Stimulated activated naive CD4-positive, alpha-beta T cell (primary cell): ENCODE measurements around the gene TSPAN17.
A peak's percentile ranks its signal among the peaks of the same experiment; 100 is the strongest.
"Not testable (repeated sequence)": the region's sequence is repeated elsewhere in the genome, so short reads cannot be mapped to it uniquely, and the experiment has no call there.

ENCODE experiments used
- DNase-seq, 6 experiments: peaks; one replicate each; lab custom pipeline; 2025; lab: John Stamatoyannopoulos, UW

The TSPAN17 gene

GRCh38 chr5:176647030-176647842, at the start of gene TSPAN17:
Gene TSPAN17 (plus strand): TSS chr5:176647484. CDS start chr5:176647616, 132 bp downstream.
- peak; percentile 80 to 97 (median 88) for DNase-seq

DNA sequence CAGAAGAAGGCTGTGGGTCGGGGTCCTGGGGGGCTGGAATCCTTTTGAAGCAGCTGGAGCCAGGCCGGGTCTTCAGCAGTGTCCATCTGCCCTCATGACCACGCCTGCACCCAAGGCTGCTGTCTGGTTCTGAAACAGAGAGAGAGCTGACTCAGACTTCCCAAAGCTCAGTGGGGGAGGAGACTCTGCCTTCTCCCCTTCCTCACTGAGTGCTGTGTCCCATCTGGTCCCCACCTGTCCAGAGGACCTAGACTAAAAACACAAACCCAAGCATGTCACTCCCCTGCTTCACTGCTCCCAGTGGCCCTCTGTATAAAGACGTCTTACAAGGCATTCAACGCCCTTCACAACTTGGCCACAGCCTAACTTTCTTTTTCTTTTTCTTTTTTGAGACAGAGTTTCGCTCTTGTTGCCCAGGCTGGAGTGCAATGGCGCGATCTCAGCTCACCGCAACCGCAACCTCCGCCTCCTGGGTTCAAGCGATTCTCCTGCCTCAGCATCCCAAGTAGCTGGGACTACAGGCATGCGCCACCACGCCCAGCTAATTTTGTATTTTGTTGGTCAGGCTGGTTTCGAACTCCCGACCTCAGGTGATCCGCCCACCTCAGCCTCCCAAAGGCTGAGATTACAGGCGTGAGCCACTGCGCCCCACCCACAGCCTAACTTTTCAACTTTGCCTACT, 47.4 kb upstream of the TSPAN17 start:
- DNase-seq: not testable (repeated sequence)

- DNase-seq: no peak
Observed at GRCh38 chr5:176601901-176602482, 45.3 kb upstream of the TSPAN17 start.

GRCh38 chr5:176603091-176603490, 44.2 kb upstream of the TSPAN17 start:
- DNase-seq: no peak

DNA sequence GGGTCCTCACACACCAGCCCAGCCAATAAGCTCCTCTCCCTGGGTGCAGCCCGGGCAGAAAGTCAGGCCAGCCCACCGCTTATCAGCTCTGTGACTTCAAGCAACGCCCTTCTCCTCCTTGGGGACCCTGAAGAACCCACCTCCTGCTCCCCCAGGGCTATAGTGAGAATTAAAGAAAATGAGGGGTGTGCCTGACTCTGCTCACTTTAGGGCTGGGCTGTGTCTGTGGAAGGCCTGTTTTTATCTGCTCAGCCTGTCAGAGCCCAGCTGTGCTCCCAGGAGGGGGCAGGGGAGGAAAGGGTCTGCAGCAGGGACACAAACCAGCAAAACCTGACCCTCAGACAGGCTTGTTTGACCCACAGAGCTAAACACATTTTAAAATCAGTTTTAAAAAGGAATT, 41.3 kb upstream of the TSPAN17 start:
- DNase-seq: no peak

GRCh38 chr5:176606875-176607274, 40.4 kb upstream of the TSPAN17 start:
- DNase-seq: no peak

DNA sequence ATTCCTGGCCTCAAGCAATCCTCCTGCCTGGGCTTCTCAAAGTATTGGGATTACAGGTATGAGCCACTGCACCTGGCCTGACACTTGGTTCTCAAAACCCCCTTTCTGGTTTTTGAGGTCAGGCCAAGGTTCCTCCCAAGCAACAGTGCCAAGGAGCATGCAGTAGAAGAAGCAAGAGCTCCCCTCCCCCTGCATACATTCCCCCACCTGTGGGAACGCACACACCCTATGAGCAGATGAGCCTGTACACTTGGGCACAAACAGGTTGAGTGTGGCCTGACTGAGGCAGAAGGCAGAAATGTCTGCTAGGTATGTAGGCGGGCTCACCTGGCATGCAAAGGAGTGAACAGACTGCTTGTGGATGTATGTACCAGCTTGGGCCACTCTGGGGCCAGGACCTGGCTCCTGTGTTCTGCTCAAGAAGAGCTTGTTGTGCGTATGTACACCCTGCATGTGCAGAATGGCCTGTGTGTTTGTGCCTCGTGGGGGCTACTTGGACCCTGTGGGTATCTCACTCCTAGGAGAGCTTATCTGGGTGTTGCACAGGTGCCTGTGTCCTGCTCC, 39.1 kb upstream of the TSPAN17 start:
- DNase-seq: no peak

DNA sequence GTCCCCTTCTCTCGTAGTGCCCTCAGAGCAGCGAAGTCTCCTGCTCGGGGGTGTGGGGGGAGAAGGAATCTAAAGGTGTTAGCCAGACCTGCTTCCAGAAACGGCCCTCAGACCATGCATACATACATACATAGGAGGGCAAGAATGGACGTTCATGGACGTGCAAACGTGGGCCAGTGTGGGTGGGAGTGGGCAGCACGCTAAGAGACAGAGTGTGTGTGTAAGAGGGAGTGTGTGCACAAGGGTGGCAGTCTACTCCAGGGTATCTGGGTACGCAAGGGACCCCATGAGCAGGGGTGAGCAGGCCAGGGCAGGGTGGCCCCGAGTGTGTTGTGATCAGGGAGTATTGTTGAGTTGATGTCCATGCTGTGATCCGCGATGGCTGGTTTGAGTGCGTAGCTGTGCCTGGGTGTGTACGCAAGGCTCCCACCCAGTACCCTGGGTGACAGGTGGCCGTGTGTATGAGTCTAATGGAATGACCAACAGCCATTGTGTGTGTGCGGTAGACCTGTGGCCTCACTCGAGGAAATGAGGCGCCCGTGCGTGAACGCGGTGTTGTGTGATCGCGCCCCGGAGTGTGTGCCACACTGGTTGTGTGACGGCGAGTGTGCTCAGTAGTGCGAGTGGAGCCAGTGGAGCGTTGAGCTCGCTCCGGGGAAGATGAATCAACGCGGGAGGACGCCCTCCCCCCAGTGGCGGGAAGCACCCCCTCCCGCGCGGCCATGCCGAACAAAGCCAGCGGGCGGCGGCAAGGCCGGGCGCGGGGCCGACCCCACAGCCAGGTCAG, 38.2 kb upstream of the TSPAN17 start:
- DNase-seq: no peak

- peak in 3 of 6 experiments; percentile 15 to 40 (median 22) for DNase-seq
Observed at GRCh38 chr5:176609724-176610434, 37.4 kb upstream of the TSPAN17 start, which contains the start of gene GPRIN1. Gene GPRIN1 (minus strand): TSS chr5:176610156. CDS start chr5:176599834, 10,322 bp downstream.

DNA sequence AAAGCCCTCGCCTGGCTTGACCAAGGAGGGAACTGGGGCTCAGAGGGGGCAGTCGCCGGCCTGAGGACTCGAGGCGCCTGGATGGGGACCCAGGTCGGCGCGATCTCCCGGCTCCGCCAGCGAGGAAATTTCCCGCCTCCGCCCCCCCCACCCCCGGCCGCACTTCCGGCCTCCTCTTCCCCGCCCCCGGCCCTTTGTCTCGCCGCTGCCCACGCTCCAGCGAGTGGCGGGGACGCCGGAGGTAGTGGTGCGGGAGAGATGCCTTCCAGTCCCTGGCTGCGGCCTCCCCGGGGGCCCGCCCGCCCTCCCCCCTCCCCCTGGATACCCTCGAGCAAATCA, 36.9 kb upstream of the TSPAN17 start:
- no peak for DNase-seq

DNA sequence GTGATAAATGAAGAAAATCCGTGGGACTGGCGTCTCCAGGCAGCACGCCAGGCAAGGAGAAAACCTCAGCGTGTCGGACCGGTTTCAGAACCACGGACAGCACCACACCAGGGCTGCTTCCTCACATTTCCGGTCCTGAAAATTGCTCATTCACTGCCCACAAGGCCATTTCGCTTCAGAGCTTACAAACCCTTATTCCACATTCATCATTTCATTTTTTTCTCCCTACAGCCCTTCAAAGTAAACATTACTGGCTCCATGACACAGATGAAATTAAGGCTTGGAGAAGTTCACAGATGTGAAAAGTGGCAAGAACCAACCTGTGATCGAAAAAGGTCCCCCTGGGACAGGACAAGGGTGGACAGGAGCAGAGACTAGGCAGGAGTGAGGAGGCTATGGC, 35.8 kb upstream of the TSPAN17 start:
- peak; percentile 9 to 60 (median 38) for DNase-seq

- DNase-seq: no peak
Observed at GRCh38 chr5:176612008-176612407, 35.3 kb upstream of the TSPAN17 start.

GRCh38 chr5:176612855-176613254, 34.4 kb upstream of the TSPAN17 start:
- no peak for DNase-seq

- DNase-seq: no peak
Observed at GRCh38 chr5:176614805-176615478, 32.3 kb upstream of the TSPAN17 start.

- no peak for DNase-seq
Observed at GRCh38 chr5:176616511-176616910, 30.8 kb upstream of the TSPAN17 start.

- DNase-seq: peak in 1 of 6 experiments; percentile 31
Observed at GRCh38 chr5:176618783-176619182, 28.5 kb upstream of the TSPAN17 start.

DNA sequence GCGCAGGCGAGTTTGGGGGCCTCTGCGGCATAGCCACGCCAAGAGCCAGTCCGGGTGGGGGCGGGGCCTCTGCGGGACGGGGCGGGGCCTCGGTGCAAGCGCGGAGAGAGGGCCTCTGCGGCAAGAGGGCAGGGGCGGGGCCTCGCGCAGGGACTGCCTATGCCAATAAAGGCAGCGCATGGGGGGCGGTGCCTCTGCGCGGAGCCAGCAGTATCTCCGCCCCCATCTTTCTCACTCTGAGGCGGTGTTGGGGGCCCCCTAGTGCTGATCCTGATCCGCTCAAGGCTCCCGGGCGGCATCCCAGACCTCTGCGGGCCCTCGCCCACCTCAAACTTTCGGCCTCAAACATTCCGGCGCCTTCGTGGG, 28.1 kb upstream of the TSPAN17 start:
- peak; percentile 41 to 72 (median 58) for DNase-seq

DNA sequence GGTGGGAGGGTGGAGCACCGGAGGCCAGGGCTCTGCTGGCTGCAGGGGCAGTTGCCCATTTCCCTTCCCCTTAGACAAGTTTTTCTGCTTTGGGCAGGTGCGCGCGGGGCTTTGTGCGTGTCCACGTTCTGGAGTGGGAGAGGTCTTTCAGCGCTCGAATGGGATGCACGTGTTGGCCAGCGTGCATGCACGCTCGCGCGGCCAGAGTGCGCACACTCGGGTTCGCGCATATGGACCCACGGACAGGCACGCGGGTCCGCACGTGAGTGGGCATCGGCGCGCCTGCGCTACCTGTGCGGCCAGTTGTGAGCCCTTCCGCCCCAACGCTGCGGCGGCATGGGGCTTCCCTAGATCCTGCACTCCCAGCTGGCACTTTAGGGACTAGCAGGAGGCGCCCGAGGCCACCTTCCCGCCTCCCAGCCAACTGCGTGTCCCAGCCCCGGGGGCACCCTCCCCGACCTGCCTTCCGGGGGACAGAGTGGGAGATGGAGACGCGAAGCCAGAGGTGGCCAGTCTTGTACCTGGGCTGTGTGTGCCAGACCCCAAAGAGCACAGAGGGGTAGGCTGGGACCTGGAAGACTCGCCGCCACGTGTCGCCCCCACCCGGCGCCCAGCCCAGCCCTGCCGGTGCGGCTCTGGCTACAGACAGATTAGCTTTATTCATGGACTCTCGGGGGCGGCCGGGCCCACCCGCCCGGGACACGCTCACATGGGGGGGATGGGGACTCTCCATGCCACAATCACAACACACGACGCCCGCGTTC, 27.5 kb upstream of the TSPAN17 start:
- no peak for DNase-seq

GRCh38 chr5:176620333-176620981, 26.8 kb upstream of the TSPAN17 start:
- DNase-seq: peak in 2 of 6 experiments; percentile 10 to 27
